Trophoblast cell (in vitro differentiated cells and primary cell): ENCODE measurements around the gene POC5.

Experiments
- DNase-seq, 2 donors: peaks; one replicate each; pipeline ENCODE4 v3.0.0-alpha.2; 2016
- H2AFZ ChIP-seq: 2 replicates; pipeline ENCODE4 v1.6.1; 2013; ENCODE audit warnings: low read length, moderate library complexity, mild to moderate bottlenecking; ENCODE audit not compliant: insufficient read depth, poor library complexity
- H2AK5ac ChIP-seq: 2 replicates; pipeline ENCODE4 v1.6.1; 2013; ENCODE audit warnings: mild to moderate bottlenecking, low read length
- H2BK120ac ChIP-seq: 2 replicates; pipeline ENCODE4 v1.6.1; 2013; ENCODE audit warnings: low read length, mild to moderate bottlenecking, moderate library complexity; ENCODE audit not compliant: insufficient read depth, poor library complexity
- H2BK12ac ChIP-seq: 2 replicates; pipeline ENCODE4 v1.6.1; 2013; ENCODE audit warnings: mild to moderate bottlenecking, low read length, moderate library complexity
- H2BK5ac ChIP-seq: 2 replicates; pipeline ENCODE4 v1.6.1; 2013; ENCODE audit warnings: low read length, low read depth, moderate library complexity, mild to moderate bottlenecking; ENCODE audit not compliant: poor library complexity
- H3K14ac ChIP-seq: 2 replicates; pipeline ENCODE4 v1.6.1; 2013; ENCODE audit warnings: mild to moderate bottlenecking, low read length
- H3K18ac ChIP-seq: 2 replicates; pipeline ENCODE4 v1.6.1; 2013; ENCODE audit warnings: mild to moderate bottlenecking, low read length
- H3K23ac ChIP-seq: 2 replicates; pipeline ENCODE4 v1.6.1; 2013; ENCODE audit warnings: low read length
- H3K27ac ChIP-seq: 2 replicates; pipeline ENCODE4 v1.5.1; 2013; ENCODE audit warnings: low read depth, mild to moderate bottlenecking, inconsistent platforms, low read length, moderate library complexity
- H3K27me3 ChIP-seq: 2 replicates; pipeline ENCODE4 v1.6.1; 2013; ENCODE audit warnings: inconsistent platforms, mild to moderate bottlenecking, low read length, moderate library complexity; ENCODE audit not compliant: insufficient read depth
- H3K36me3 ChIP-seq, 2 experiments: 1 replicate in 1 of 2; 2 replicates in 1 of 2; pipeline ENCODE4 v1.6.1; 2013; ENCODE audit warnings: low read length in 2 of 2, mild to moderate bottlenecking in 2 of 2, moderate library complexity in 1 of 2; ENCODE audit not compliant: insufficient read depth in 2 of 2, control insufficient read depth in 1 of 2
- H3K4ac ChIP-seq: 2 replicates; pipeline ENCODE4 v1.6.1; 2013; ENCODE audit warnings: low read depth, mild to moderate bottlenecking, low read length, moderate library complexity
- H3K4me1 ChIP-seq, 2 experiments: 1 replicate in 1 of 2; 2 replicates in 1 of 2; pipeline ENCODE4 v1.6.1; 2013; ENCODE audit warnings: low read length in 2 of 2, mild to moderate bottlenecking in 2 of 2, moderate library complexity in 1 of 2; ENCODE audit not compliant: insufficient read depth in 2 of 2, control insufficient read depth in 1 of 2
- H3K4me2 ChIP-seq: 2 replicates; pipeline ENCODE4 v1.6.1; 2013; ENCODE audit warnings: inconsistent platforms, mild to moderate bottlenecking, low read length, moderate library complexity
- H3K4me3 ChIP-seq: 2 replicates; pipeline ENCODE4 v1.5.1; 2013; ENCODE audit warnings: mild to moderate bottlenecking, low read depth, low read length, inconsistent platforms
- H3K79me1 ChIP-seq: one replicate; pipeline ENCODE4 v1.6.1; 2013; ENCODE audit warnings: low read length
- H3K79me2 ChIP-seq: 2 replicates; pipeline ENCODE4 v1.6.1; 2013; ENCODE audit warnings: low read length, mild to moderate bottlenecking; ENCODE audit not compliant: control insufficient read depth, insufficient read depth, poor library complexity
- H3K9ac ChIP-seq: 2 replicates; pipeline ENCODE4 v1.6.1; 2013; ENCODE audit warnings: mild to moderate bottlenecking, low read length
- H3K9me3 ChIP-seq: 2 replicates; pipeline ENCODE4 v1.6.1; 2013; ENCODE audit warnings: low read depth, mild to moderate bottlenecking, control low read depth, inconsistent platforms, low read length; ENCODE audit not compliant: insufficient read depth
- H4K12ac ChIP-seq: 2 replicates; pipeline ENCODE4 v1.6.1; 2013; ENCODE audit warnings: low read depth, mild to moderate bottlenecking, low read length, moderate library complexity
- H4K8ac ChIP-seq: 2 replicates; pipeline ENCODE4 v1.6.1; 2013; ENCODE audit warnings: low read depth, mild to moderate bottlenecking, low read length, moderate library complexity
- H4K91ac ChIP-seq: one replicate; pipeline ENCODE4 v1.6.1; 2013; ENCODE audit warnings: low read depth, mild to moderate bottlenecking, low read length, moderate library complexity
- WGBS: extraction: QIAGEN DNeasy Blood & Tissue Kit; methylation state at CpG from one replicate; pipeline ENCODE4 v1.1.7; 2013; ENCODE audit warnings: missing lambda C conversion rate; ENCODE audit not compliant: insufficient read length, insufficient coverage; ENCODE audit errors: extremely low coverage; 5-methylcytosine and 5-hydroxymethylcytosine counted together

POC5 gene

DNA sequence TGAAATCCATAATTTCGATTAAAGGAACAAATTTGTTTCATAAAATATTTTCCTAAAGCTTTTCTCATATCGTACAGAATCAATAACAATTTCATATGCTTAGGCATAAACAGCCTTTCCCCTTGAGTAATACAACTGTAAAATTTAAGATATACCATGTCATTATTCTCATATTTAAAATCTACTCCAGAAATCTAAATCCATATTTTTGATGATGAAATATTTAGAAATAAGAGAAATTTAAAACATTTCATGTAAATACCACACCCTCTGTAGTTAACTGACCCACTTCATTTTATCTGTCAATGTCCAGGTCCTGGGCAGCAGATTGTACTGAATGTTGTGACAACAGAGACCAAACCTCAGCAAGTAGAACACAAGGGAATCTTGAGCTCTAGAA is 5.1 kb downstream of the POC5 start:
- H2BK5ac ChIP-seq: no peak overlapping the region
- H3K4me1 ChIP-seq: no peaks in the 10 kb centered on the region
- DNase-seq: no peak
- no peak overlapping the region for H3K4me3 ChIP-seq
- no peak overlapping the region for H3K23ac ChIP-seq
- H4K8ac ChIP-seq: no peak overlapping the region
- H3K9ac ChIP-seq: no peak overlapping the region
- H3K14ac ChIP-seq: no peak overlapping the region
- no peak overlapping the region for H3K4me2 ChIP-seq
- peaks cover 0 to 2% of the 10 kb centered on the region in 2 experiments for H3K36me3 ChIP-seq
- no peaks in the 10 kb centered on the region for H3K9me3 ChIP-seq
- H2AFZ ChIP-seq: no peak overlapping the region
- no peak overlapping the region for H2BK12ac ChIP-seq
- no peak overlapping the region for H2BK120ac ChIP-seq
- no peak overlapping the region for H3K27ac ChIP-seq
- no peaks in the 10 kb centered on the region for H3K27me3 ChIP-seq
- H3K4ac ChIP-seq: no peak overlapping the region
- H3K79me1 ChIP-seq: peaks cover under 1% of the 10 kb centered on the region
- H3K18ac ChIP-seq: no peak overlapping the region
- H2AK5ac ChIP-seq: no peak overlapping the region
- H3K79me2 ChIP-seq: no peaks in the 10 kb centered on the region
- no CpG with 5 or more reads among the region's 2 CpGs for WGBS
- no peak overlapping the region for H4K91ac ChIP-seq
- H4K12ac ChIP-seq: no peak overlapping the region

DNA sequence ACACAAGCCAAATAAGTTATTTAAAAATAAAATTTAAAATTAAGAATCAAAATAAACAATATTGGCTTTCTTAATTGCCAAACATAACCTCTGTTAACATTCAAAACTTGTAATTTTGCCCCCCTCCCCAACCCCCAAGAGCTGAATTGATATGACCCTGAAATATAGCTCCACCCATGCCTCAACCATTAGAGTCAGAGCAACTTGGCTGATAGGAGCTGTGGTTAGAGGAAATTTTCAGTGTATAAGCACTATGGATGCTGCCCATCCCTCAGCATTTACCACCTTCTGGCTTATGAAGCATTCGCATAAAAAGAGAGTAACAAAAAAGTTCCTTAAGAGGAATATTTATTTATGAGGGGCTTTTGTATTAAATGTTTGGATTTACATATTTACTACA is 6.1 kb downstream of the POC5 start:
- no peak overlapping the region for H2BK120ac ChIP-seq
- H3K4ac ChIP-seq: no peak overlapping the region
- H4K12ac ChIP-seq: no peak overlapping the region
- H3K4me2 ChIP-seq: no peak overlapping the region
- H2AFZ ChIP-seq: no peak overlapping the region
- H3K9ac ChIP-seq: no peak overlapping the region
- WGBS: no CpG with 5 or more reads among the region's 1 CpG
- H3K4me1 ChIP-seq: no peaks in the 10 kb centered on the region
- H3K18ac ChIP-seq: no peak overlapping the region
- H2BK5ac ChIP-seq: no peak overlapping the region
- no peak for DNase-seq
- no peak overlapping the region for H3K27ac ChIP-seq
- H4K91ac ChIP-seq: no peak overlapping the region
- H3K14ac ChIP-seq: no peak overlapping the region
- H3K23ac ChIP-seq: no peak overlapping the region
- H3K9me3 ChIP-seq: no peaks in the 10 kb centered on the region
- no peak overlapping the region for H2BK12ac ChIP-seq
- no peak overlapping the region for H3K4me3 ChIP-seq
- H3K36me3 ChIP-seq: peaks cover 0 to 2% of the 10 kb centered on the region in 2 experiments
- no peak overlapping the region for H2AK5ac ChIP-seq
- no peaks in the 10 kb centered on the region for H3K27me3 ChIP-seq
- H3K79me1 ChIP-seq: no peaks in the 10 kb centered on the region
- H4K8ac ChIP-seq: no peak overlapping the region
- no peaks in the 10 kb centered on the region for H3K79me2 ChIP-seq

DNA sequence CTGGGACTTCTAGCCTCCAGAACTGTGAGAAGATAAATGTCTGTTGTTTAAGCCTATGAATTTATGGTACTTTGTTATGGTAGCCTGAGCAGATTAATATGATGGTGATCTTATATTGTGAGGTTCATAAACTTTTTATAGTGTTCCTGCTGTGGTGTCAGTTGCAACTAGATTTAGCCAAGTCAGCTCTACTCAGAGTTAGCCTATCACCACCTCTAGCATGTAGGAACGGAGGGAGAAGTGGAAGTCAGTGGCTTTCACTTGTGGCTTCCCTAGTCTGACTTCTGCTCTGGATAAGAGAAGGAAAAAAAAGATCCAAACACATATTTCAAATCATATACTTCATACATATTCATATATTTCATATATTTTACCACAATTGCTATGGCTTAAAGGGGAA is 6.6 kb downstream of the POC5 start:
- WGBS: no CpG with 5 or more reads among the region's 1 CpG
- H2BK120ac ChIP-seq: no peak overlapping the region
- no peak overlapping the region for H4K12ac ChIP-seq
- no peak overlapping the region for H3K4me3 ChIP-seq
- no peak overlapping the region for H3K4me2 ChIP-seq
- no peak overlapping the region for H3K27ac ChIP-seq
- no peak overlapping the region for H2AK5ac ChIP-seq
- peaks cover 0 to 2% of the 10 kb centered on the region in 2 experiments for H3K36me3 ChIP-seq
- H3K79me2 ChIP-seq: no peaks in the 10 kb centered on the region
- no peaks in the 10 kb centered on the region for H3K27me3 ChIP-seq
- H3K14ac ChIP-seq: no peak overlapping the region
- no peak for DNase-seq
- H3K4me1 ChIP-seq: no peaks in the 10 kb centered on the region
- no peaks in the 10 kb centered on the region for H3K79me1 ChIP-seq
- no peak overlapping the region for H4K91ac ChIP-seq
- no peak overlapping the region for H2AFZ ChIP-seq
- no peak overlapping the region for H3K9ac ChIP-seq
- no peak overlapping the region for H3K18ac ChIP-seq
- no peak overlapping the region for H3K23ac ChIP-seq
- no peak overlapping the region for H2BK12ac ChIP-seq
- H4K8ac ChIP-seq: no peak overlapping the region
- H2BK5ac ChIP-seq: no peak overlapping the region
- no peaks in the 10 kb centered on the region for H3K9me3 ChIP-seq
- H3K4ac ChIP-seq: no peak overlapping the region

DNA sequence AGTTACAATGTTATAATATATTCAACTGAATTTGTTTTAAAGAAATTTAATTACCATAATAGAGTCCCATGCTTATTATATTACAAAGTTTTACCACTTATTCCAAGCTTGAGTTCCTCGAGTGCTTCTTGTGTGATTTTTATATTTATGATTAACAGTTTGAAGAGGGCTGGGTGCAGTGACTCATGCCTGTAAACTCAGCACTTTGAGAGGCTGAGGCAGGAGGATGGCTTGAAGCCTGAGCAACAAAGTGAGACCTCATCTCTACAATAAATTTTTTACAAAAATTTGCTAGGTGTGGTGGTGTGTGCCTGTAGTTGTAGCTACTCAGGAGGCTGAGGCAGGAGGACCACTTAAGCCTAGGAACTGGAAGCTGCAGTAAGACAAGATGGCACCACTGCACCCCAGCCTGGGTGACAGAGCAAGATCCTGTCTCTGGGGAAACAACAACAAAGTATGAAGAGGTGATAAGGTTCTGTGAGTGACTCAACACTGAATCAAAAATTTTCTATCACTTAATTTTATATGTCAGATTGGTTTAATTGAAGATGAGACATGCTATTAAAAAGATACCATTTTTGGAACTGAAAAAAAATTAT is 9.2 kb downstream of the POC5 start:
- H3K9me3 ChIP-seq: no peaks in the 10 kb centered on the region
- no peak overlapping the region for H3K4me3 ChIP-seq
- H3K4me1 ChIP-seq: no peaks in the 10 kb centered on the region
- no peak overlapping the region for H3K9ac ChIP-seq
- no peak overlapping the region for H2BK5ac ChIP-seq
- H3K4me2 ChIP-seq: no peak overlapping the region
- H3K23ac ChIP-seq: no peak overlapping the region
- no peak overlapping the region for H2BK12ac ChIP-seq
- no peak overlapping the region for H2BK120ac ChIP-seq
- H3K79me2 ChIP-seq: no peaks in the 10 kb centered on the region
- H2AFZ ChIP-seq: no peak overlapping the region
- no peak overlapping the region for H3K4ac ChIP-seq
- H3K27ac ChIP-seq: no peak overlapping the region
- H3K79me1 ChIP-seq: no peaks in the 10 kb centered on the region
- no peak overlapping the region for H3K14ac ChIP-seq
- H4K12ac ChIP-seq: no peak overlapping the region
- peaks cover 2 to 3% of the 10 kb centered on the region in 2 experiments for H3K36me3 ChIP-seq
- H2AK5ac ChIP-seq: no peak overlapping the region
- no peak for DNase-seq
- no peak overlapping the region for H3K18ac ChIP-seq
- H4K8ac ChIP-seq: no peak overlapping the region
- no peak overlapping the region for H4K91ac ChIP-seq
- no peaks in the 10 kb centered on the region for H3K27me3 ChIP-seq
- WGBS: no CpG with 5 or more reads among the region's 1 CpG
